ENCODE data around the gene POFUT2.

DNA sequence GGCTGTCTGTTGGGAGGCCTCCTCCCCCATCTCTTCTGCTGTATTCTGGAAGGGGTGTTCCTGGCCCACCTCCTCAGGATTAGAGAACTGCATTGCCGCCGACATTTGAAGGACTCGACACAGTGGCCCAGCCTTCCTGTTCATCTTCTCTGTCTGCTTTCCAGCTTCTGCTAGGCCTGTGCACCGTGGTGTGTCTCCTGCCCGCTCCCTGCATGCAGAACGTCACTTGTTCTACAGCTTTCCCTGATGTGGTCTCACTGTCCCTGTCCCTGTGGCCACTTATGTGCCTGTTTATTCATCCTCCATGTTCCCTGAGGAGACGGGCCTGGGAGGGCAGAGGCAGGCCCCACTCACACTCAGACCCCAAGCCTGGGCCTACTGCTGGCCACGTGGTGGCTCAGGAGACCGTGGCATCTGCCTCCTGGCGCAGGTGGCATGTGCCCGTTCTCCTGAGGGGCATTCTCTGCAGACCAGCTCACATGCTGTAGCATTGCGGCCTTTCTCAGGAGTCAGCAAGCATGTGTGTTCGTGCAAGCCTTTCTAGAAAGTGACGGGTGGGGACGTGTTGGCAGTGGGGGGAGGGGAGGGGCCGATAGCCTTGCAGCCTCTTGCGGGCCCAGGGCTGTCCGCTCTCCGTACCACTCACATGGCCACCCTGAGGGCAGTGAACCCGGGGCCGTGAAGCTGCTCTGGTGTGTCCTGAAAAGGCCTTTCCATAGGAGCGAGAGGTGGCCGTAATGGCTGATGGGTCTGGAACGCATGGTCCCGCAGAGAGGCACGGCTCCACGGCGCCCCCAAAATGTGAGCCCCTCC lies 35.9 kb downstream of the POFUT2 start:
- no peak for TF ChIP-seq EZH2phosphoT487 (IDR thresholded peaks at IDR 0.05; ENCODE audit: borderline replicate concordance, low read depth, low read length)
- TF ChIP-seq, protein P1, sequence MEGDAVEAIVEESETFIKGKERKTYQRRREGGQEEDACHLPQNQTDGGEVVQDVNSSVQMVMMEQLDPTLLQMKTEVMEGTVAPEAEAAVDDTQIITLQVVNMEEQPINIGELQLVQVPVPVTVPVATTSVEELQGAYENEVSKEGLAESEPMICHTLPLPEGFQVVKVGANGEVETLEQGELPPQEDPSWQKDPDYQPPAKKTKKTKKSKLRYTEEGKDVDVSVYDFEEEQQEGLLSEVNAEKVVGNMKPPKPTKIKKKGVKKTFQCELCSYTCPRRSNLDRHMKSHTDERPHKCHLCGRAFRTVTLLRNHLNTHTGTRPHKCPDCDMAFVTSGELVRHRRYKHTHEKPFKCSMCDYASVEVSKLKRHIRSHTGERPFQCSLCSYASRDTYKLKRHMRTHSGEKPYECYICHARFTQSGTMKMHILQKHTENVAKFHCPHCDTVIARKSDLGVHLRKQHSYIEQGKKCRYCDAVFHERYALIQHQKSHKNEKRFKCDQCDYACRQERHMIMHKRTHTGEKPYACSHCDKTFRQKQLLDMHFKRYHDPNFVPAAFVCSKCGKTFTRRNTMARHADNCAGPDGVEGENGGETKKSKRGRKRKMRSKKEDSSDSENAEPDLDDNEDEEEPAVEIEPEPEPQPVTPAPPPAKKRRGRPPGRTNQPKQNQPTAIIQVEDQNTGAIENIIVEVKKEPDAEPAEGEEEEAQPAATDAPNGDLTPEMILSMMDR (conservative IDR thresholded peaks at IDR 0.05; ENCODE audit: low read length), result no peak
